B cell (primary cell): ENCODE data around the gene TIA1. TPM values are rescaled to one million over a fixed set of nuclear protein-coding genes. Genes with fewer than 3 reads are reported as not detected.

ENCODE experiments used
- ATAC-seq: fragments of 200-7000 bp; cut with Tn5 transposase; one replicate; pipeline ENCODE4 v1.10.0; 2021; ENCODE audit warnings: low read depth, mild to moderate bottlenecking, moderate number of reproducible peaks, moderate library complexity
- CTCF ChIA-PET: fragments of 350-600 bp; sonication (Branson Sonifier 250); formaldehyde crosslinking; loops from one replicate; lab custom pipeline; 2021; ENCODE audit warnings: antibody characterized with exemption, inconsistent platforms; lab: Charles Lee
- POLR2A ChIA-PET: fragments of 350-600 bp; sonication (Branson Sonifier 250); formaldehyde crosslinking; loops from one replicate; lab custom pipeline; 2021; ENCODE audit warnings: antibody characterized with exemption; lab: Charles Lee
- DNase-seq: peaks from one replicate; pipeline ENCODE4 v3.0.0; 2013
- H2AFZ ChIP-seq: 2 replicates; pipeline ENCODE4 v1.6.1; 2012; ENCODE audit warnings: mild to moderate bottlenecking, low read depth, low read length; ENCODE audit not compliant: insufficient read depth, poor library complexity, severe bottlenecking
- H3K27ac ChIP-seq, 2 donors: 1 replicate in 1 of 2; 2 replicates in 1 of 2; pipeline ENCODE4 v1.5.1; 2012 to 2013; ENCODE audit warnings: low read length in 2 of 2, mild to moderate bottlenecking in 2 of 2, moderate library complexity in 1 of 2
- H3K27me3 ChIP-seq, 4 experiments: fragments of 200-600 bp in 1 of 4; sonication (generic) in 1 of 4; replicated peaks in 1 of 4; 1 replicate in 2 of 4; 2 replicates in 2 of 4; pipeline versions ENCODE4 v1.6.1 to v1.7.0; 2013 to 2016; ENCODE audit warnings: low read length in 3 of 4, mild to moderate bottlenecking in 2 of 4, mixed read lengths in 1 of 4, moderate library complexity in 1 of 4; ENCODE audit not compliant: insufficient read depth in 4 of 4, control insufficient read depth in 3 of 4; ENCODE audit errors: control extremely low read depth in 1 of 4
- H3K36me3 ChIP-seq, 2 experiments: replicated peaks in 1 of 2; 1 replicate in 1 of 2; 2 replicates in 1 of 2; pipeline versions ENCODE4 v1.6.1 to v1.7.1; 2013; ENCODE audit warnings: low read length in 1 of 2; ENCODE audit not compliant: insufficient read depth in 2 of 2, control insufficient read depth in 1 of 2; ENCODE audit errors: control extremely low read depth in 1 of 2, extremely low read depth in 1 of 2
- H3K4me1 ChIP-seq, 2 donors: fragments of 200-600 bp in 1 of 2; sonication (generic) in 1 of 2; 1 replicate in 1 of 2; 2 replicates in 1 of 2; pipeline versions ENCODE4 v1.5.1 to v1.6.1; 2013 to 2017; ENCODE audit warnings: low read length in 2 of 2; ENCODE audit not compliant: control insufficient read depth in 2 of 2, insufficient read depth in 2 of 2
- H3K4me2 ChIP-seq: replicated peaks from 2 replicates; pipeline ENCODE3; 2012; ENCODE audit warnings: mild to moderate bottlenecking, low read depth, low read length; ENCODE audit not compliant: poor library complexity, severe bottlenecking
- H3K4me3 ChIP-seq, 5 experiments: fragments of 200-600 bp in 1 of 5; sonication (generic) in 1 of 5; 1 replicate in 3 of 5; 2 replicates in 2 of 5; pipeline versions ENCODE4 v1.5.1 to v1.7.0; 2011 to 2016; ENCODE audit warnings: low read length in 4 of 5, mild to moderate bottlenecking in 4 of 5, low read depth in 2 of 5, control low read depth in 1 of 5, moderate library complexity in 1 of 5; ENCODE audit not compliant: insufficient read depth in 1 of 5; ENCODE audit errors: control extremely low read depth in 1 of 5, extremely low read depth in 1 of 5
- H3K79me2 ChIP-seq: fragments of 200-600 bp; sonication (generic); one replicate; pipeline ENCODE4 v1.6.0; 2016; ENCODE audit warnings: low read length; ENCODE audit not compliant: control insufficient read depth, insufficient read depth
- H3K9ac ChIP-seq: fragments of 200-600 bp; sonication (generic); 2 replicates; pipeline ENCODE4 v1.6.1; 2017; ENCODE audit warnings: mild to moderate bottlenecking, low read length, moderate library complexity
- H3K9me3 ChIP-seq, 3 donors: one replicate each; pipeline versions ENCODE4 v1.6.1 to v1.7.1; 2013; ENCODE audit warnings: low read length in 2 of 3; ENCODE audit not compliant: control insufficient read depth in 2 of 3, insufficient read depth in 1 of 3; ENCODE audit errors: control extremely low read depth in 1 of 3
- H4K20me1 ChIP-seq: 2 replicates; pipeline ENCODE4 v1.6.0; 2012; ENCODE audit warnings: mild to moderate bottlenecking, low read length; ENCODE audit not compliant: insufficient read depth, control insufficient read depth, poor library complexity, severe bottlenecking
- H3K27ac Mint-ChIP-seq: one replicate; pipeline ENCODE4 v1.8.0; 2021; ENCODE audit warnings: mixed read lengths
- H3K27me3 Mint-ChIP-seq: one replicate; pipeline ENCODE4 v1.8.0; 2021; ENCODE audit warnings: mixed read lengths
- H3K4me1 Mint-ChIP-seq: one replicate; pipeline ENCODE4 v1.8.0; 2021; ENCODE audit warnings: mixed read lengths
- H3K4me3 Mint-ChIP-seq: one replicate; pipeline ENCODE4 v1.8.0; 2021; ENCODE audit warnings: mixed read lengths
- H3K9me3 Mint-ChIP-seq: one replicate; pipeline ENCODE4 v1.8.0; 2022; ENCODE audit warnings: mixed read lengths; ENCODE audit not compliant: insufficient read depth
- CTCF ChIP-seq: fragments of 200-600 bp; IDR thresholded peaks from one replicate; pipeline ENCODE4 v1.8.0; 2022; ENCODE audit warnings: antibody characterized with exemption, mild to moderate bottlenecking
- EZH2 ChIP-seq: IDR thresholded peaks from 2 replicates; pipeline ENCODE4 v1.6.1; 2012; ENCODE audit warnings: borderline replicate concordance, low read depth, mild to moderate bottlenecking, moderate library complexity, low read length; ENCODE audit not compliant: insufficient read depth, poor library complexity, severe bottlenecking
- WGBS: methylation state at CpG from one replicate; pipeline ENCODE4 v1.1.5; 2013; ENCODE audit warnings: missing lambda C conversion rate; ENCODE audit not compliant: insufficient coverage; 5-methylcytosine and 5-hydroxymethylcytosine counted together
- intact Hi-C: fragments of 100-400 bp; cut with micrococcal nuclease; formaldehyde crosslinking; loops from one replicate; pipeline ENCODE4 v1.10.0; 2022
- polyA plus RNA-seq: library from polyadenylated mRNA; depleted of rRNA; stranded (reverse); fragments of >200 nt; gene quantifications from 2 replicates; pipeline ENCODE4 v1.2.3, GENCODE V29; 2012
- total RNA-seq, 2 donors: library from RNA; stranded (reverse); fragments of 120-200 nt in 1 of 2; gene quantifications; 1 replicate in 1 of 2; 2 replicates in 1 of 2; pipeline versions ENCODE4 v1.2.3 to v1.2.4, GENCODE V29; 2013 to 2022

TIA1 gene
- total and polyA plus RNA-seq, 2 donors (not counting 1 experiment from before 2014, with no cell fraction given), result 113 to 214 TPM

- Histone ChIP-seq H2AFZ (no peak overlapping the region), H3K36me3 (no peaks in the 10 kb centered on the region), H3K9ac (no peak overlapping the region), H3K27ac (no peak overlapping the region), H3K27me3 (no peaks in the 10 kb centered on the region), H3K4me1 (no peaks in the 10 kb centered on the region), H3K79me2 (no peaks in the 10 kb centered on the region), H3K9me3 (no peaks in the 10 kb centered on the region), H3K4me2 (no peak overlapping the region), H4K20me1 (no peaks in the 10 kb centered on the region), H3K4me3 (no peak overlapping the region)
- no peak for TF ChIP-seq CTCF
- no peak for TF ChIP-seq EZH2
- intact Hi-C loops, result no loop called here
- no peak for DNase-seq
- no peak for ATAC-seq
- H3K4me1 Mint-ChIP-seq, result no peaks in the 10 kb centered on the region
- no peaks in the 10 kb centered on the region for H3K9me3 Mint-ChIP-seq
- WGBS, result 98% methylated on average over 3 of the region's 5 CpGs
- H3K27me3 Mint-ChIP-seq, result no peaks in the 10 kb centered on the region
- no peak overlapping the region for H3K4me3 Mint-ChIP-seq
- CTCF ChIA-PET, result no interaction called here
- POLR2A ChIA-PET, result interaction anchor here (0.6 kb wide), 1 partner anchor 468 kb away, joined by 3 read pairs; no protein-coding TSS in a partner anchor
- no peak overlapping the region for H3K27ac Mint-ChIP-seq
Measured at GRCh38 chr2:70203086-70203485, 45.3 kb downstream of the TIA1 start.

- Mint-ChIP-seq H3K9me3 (no peaks in the 10 kb centered on the region), H3K4me3 (no peak overlapping the region), H3K27ac (no peak overlapping the region), H3K4me1 (no peaks in the 10 kb centered on the region), H3K27me3 (no peaks in the 10 kb centered on the region)
- no peaks in the 10 kb centered on the region for H3K36me3 ChIP-seq
- H3K9ac ChIP-seq, result no peak overlapping the region
- DNase-seq (no peak), ATAC-seq (no peak)
- H3K4me3 ChIP-seq, result no peak overlapping the region
- ChIA-PET POLR2A (no interaction called here), CTCF (no interaction called here)
- WGBS, result 93% methylated on average over 6 of the region's 9 CpGs
- no peaks in the 10 kb centered on the region for H3K27me3 ChIP-seq
- intact Hi-C loops, result no loop called here
- H3K9me3 ChIP-seq, result no peaks in the 10 kb centered on the region
- no peak for TF ChIP-seq EZH2
- no peak for TF ChIP-seq CTCF
- no peak overlapping the region for H3K27ac ChIP-seq
- no peaks in the 10 kb centered on the region for H4K20me1 ChIP-seq
- no peak overlapping the region for H2AFZ ChIP-seq
- no peaks in the 10 kb centered on the region for H3K79me2 ChIP-seq
- H3K4me1 ChIP-seq, result no peaks in the 10 kb centered on the region
- no peak overlapping the region for H3K4me2 ChIP-seq
Measured at GRCh38 chr2:70202236-70202806, 46.1 kb downstream of the TIA1 start.
